Lung (tissue), 12 donors: ENCODE data around the gene TRIM41. TPM values are rescaled to one million over a fixed set of nuclear protein-coding genes. Genes with fewer than 3 reads are reported as not detected.
A peak's percentile ranks its signal among the peaks of the same experiment; 100 is the strongest.

Experiments
- ATAC-seq: fragments of 200-7000 bp; cut with Tn5 transposase; one replicate; pipeline ENCODE4 v1.9.1; 2020; ENCODE audit warnings: moderate number of reproducible peaks; ENCODE audit not compliant: insufficient read depth, low FRiP score
- DNase-seq, 3 donors: peaks; one replicate each; pipeline ENCODE4 v3.0.0-alpha.2; 2013 to 2017
- H3K27ac ChIP-seq, 2 donors: one replicate each; pipeline ENCODE4 v1.5.1; 2013; ENCODE audit warnings: mild to moderate bottlenecking in 2 of 2, moderate library complexity in 2 of 2, control low read depth in 1 of 2, inconsistent platforms in 1 of 2, low read depth in 1 of 2, low read length in 1 of 2
- H3K27me3 ChIP-seq, 3 donors: one replicate each; pipeline ENCODE4 v1.5.1; 2013; ENCODE audit warnings: low read length in 2 of 3; ENCODE audit not compliant: control insufficient read depth in 3 of 3, insufficient read depth in 3 of 3
- H3K36me3 ChIP-seq, 4 donors: one replicate each; pipeline ENCODE4 v1.5.1; 2013; ENCODE audit warnings: low read length in 4 of 4, mild to moderate bottlenecking in 1 of 4, moderate library complexity in 1 of 4; ENCODE audit not compliant: control insufficient read depth in 4 of 4, insufficient read depth in 4 of 4
- H3K4me1 ChIP-seq, 5 donors: one replicate each; pipeline ENCODE4 v1.5.1; 2013; ENCODE audit warnings: low read length in 5 of 5, mild to moderate bottlenecking in 2 of 5, moderate library complexity in 1 of 5; ENCODE audit not compliant: control insufficient read depth in 5 of 5, insufficient read depth in 5 of 5
- H3K4me3 ChIP-seq: one replicate; pipeline ENCODE4 v1.5.1; 2013; ENCODE audit warnings: mild to moderate bottlenecking, control low read depth, moderate library complexity
- H3K9ac ChIP-seq, 2 donors: one replicate each; pipeline ENCODE4 v1.5.1; 2013; ENCODE audit warnings: low read length in 2 of 2, control low read depth in 1 of 2; ENCODE audit not compliant: insufficient read depth in 1 of 2
- H3K9me3 ChIP-seq, 4 donors: one replicate each; pipeline ENCODE4 v1.5.1; 2013; ENCODE audit warnings: low read length in 3 of 4, mild to moderate bottlenecking in 1 of 4, moderate library complexity in 1 of 4; ENCODE audit not compliant: control insufficient read depth in 4 of 4, insufficient read depth in 3 of 4
- WGBS, 2 donors: extraction: QIAGEN DNeasy Blood & Tissue Kit; methylation state at CpG; one replicate each; pipeline ENCODE4 v1.1.7; 2013; 5-methylcytosine and 5-hydroxymethylcytosine counted together
- polyA plus RNA-seq, 2 donors: library from polyadenylated mRNA; stranded (reverse); fragments of 200-250 nt; gene quantifications; one replicate each; pipeline ENCODE4 v1.2.1, GENCODE V29; 2013
- total RNA-seq, 2 donors: library from RNA; depleted of rRNA in 1 of 2; stranded (reverse); fragments of >200 nt in 1 of 2; gene quantifications; one replicate each; pipeline ENCODE4 v1.2.1, GENCODE V29; 2014 to 2021
- TF ChIP-seq, protein P1 (sequence below): IDR thresholded peaks from 2 replicates; pipeline ENCODE4 v1.5.1; 2012; ENCODE audit warnings: mild to moderate bottlenecking; ENCODE audit errors: control extremely low read depth, extremely low read depth
- donor health status: control.
- donor health status: control.
- donor health status: Bipolar disorder and iron deficiency.
- donor health status: healthy.
- donor health status: DM: yes; HTN: yes; CAD: no.

TRIM41 gene
- total and polyA plus RNA-seq, 4 donors: 13.1 to 38.6 (median 22.2) TPM

DNA sequence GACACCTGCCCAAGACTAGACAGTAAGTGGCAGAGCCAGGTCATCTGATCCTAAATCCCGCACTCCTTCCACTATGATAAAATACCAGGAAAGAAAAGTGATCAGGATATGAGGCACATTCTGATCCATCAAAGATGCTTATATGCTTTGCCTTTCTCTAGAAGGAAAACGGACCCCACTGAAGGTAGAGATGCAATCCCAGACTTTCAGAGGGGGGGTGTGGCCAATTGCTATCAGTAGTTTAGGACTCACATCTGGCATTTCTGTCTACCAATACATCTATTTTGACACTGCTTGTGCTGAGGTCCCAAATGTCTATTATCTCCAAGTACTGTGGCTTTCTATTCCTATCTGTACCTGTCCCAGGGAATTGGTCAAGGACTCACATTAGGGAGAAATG, 36.2 kb downstream of the TRIM41 start:
- Histone ChIP-seq H3K4me1 (peaks cover 0 to 28% (median 16%) of the 10 kb centered on the region in 5 donors), H3K27ac (no peak overlapping the region), H3K9me3 (no peaks in the 10 kb centered on the region), H3K9ac (peak overlapping the region; percentile 75 to 93), H3K4me3 (peak overlapping the region; percentile 99), H3K36me3 (peaks cover under 1 to 18% (median 6%) of the 10 kb centered on the region in 4 donors), H3K27me3 (no peaks in the 10 kb centered on the region)
- TF ChIP-seq, protein P1, sequence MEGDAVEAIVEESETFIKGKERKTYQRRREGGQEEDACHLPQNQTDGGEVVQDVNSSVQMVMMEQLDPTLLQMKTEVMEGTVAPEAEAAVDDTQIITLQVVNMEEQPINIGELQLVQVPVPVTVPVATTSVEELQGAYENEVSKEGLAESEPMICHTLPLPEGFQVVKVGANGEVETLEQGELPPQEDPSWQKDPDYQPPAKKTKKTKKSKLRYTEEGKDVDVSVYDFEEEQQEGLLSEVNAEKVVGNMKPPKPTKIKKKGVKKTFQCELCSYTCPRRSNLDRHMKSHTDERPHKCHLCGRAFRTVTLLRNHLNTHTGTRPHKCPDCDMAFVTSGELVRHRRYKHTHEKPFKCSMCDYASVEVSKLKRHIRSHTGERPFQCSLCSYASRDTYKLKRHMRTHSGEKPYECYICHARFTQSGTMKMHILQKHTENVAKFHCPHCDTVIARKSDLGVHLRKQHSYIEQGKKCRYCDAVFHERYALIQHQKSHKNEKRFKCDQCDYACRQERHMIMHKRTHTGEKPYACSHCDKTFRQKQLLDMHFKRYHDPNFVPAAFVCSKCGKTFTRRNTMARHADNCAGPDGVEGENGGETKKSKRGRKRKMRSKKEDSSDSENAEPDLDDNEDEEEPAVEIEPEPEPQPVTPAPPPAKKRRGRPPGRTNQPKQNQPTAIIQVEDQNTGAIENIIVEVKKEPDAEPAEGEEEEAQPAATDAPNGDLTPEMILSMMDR: no peak
- 36 to 60% methylated on average over 2 of the region's 2 CpGs for WGBS, 2 donors
- no peak for ATAC-seq
- DNase-seq: no peak

- peaks cover 0 to 12% (median 6%) of the 10 kb centered on the region in 4 donors for H3K36me3 ChIP-seq
- peak overlapping the region; percentile 94 to 100 for H3K27ac ChIP-seq
- H3K27me3 ChIP-seq: no peaks in the 10 kb centered on the region
- ATAC-seq (no peak), DNase-seq (no peak)
- H3K9ac ChIP-seq: peak overlapping the region; percentile 75 to 93
- no peaks in the 10 kb centered on the region for H3K9me3 ChIP-seq
- WGBS, 2 donors: 2 to 4% methylated on average over 26 of the region's 26 CpGs
- H3K4me1 ChIP-seq: peaks cover 0 to 28% (median 16%) of the 10 kb centered on the region in 5 donors
- H3K4me3 ChIP-seq: peak overlapping the region; percentile 99
- TF ChIP-seq, protein P1: no peak
Measured at GRCh38 chr5:181259974-181260719, 37.1 kb downstream of the TRIM41 start.

GRCh38 chr5:181260720-181261319, 37.7 kb downstream of the TRIM41 start, which contains the start of gene TRIM52:
Gene TRIM52, minus strand, starts transcription at chr5:181261143. Its CDS starts 330 bp downstream, at chr5:181260813.
- Histone ChIP-seq H3K4me1 (peaks cover 0 to 28% (median 16%) of the 10 kb centered on the region in 5 donors), H3K36me3 (peaks cover 0 to 11% (median 5%) of the 10 kb centered on the region in 4 donors)

More at GRCh38 chr5:181260720-181261319, 37.7 kb downstream of the TRIM41 start, which contains the start of gene TRIM52:
- Histone ChIP-seq H3K27ac (peak within 1 kb of the TSS; percentile 94 to 100), H3K27me3 (no peaks in the 10 kb centered on the region), H3K9ac (peak within 1 kb of the TSS; percentile 93 to 97), H3K9me3 (no peaks in the 10 kb centered on the region), H3K4me3 (peak within 1 kb of the TSS; percentile 99)
- 0% methylated on average over 37 to 43 of the region's 43 CpGs for WGBS, 2 donors
- TF ChIP-seq, protein P1: no peak
- DNase-seq (peak; percentile 94 to 95 (median 94)), ATAC-seq (peak; percentile 92)
